SJCRH30 (cell line): ENCODE measurements around the gene SLC5A5. TPM values are rescaled to one million over a fixed set of nuclear protein-coding genes. Genes with fewer than 3 reads are reported as not detected.
"Not testable (repeated sequence)": the region's sequence is repeated elsewhere in the genome, so short reads cannot be mapped to it uniquely, and the experiment has no call there.

ENCODE experiments used
- DNase-seq, 2 experiments: peaks; one replicate each; pipeline ENCODE4 v3.0.0-alpha.2; 2015 to 2020
- H3K27ac ChIP-seq: fragments of 250-450 bp; sonication (Bioruptor Pico); 2 replicates; pipeline ENCODE4 v1.5.1; 2020; ENCODE audit warnings: mild to moderate bottlenecking, moderate library complexity
- H3K27me3 ChIP-seq: fragments of 250-450 bp; sonication (Bioruptor Pico); 2 replicates; pipeline ENCODE4 v1.5.1; 2020; ENCODE audit warnings: mild to moderate bottlenecking, moderate library complexity
- H3K36me3 ChIP-seq: fragments of 250-450 bp; sonication (Bioruptor Pico); 2 replicates; pipeline ENCODE4 v1.5.1; 2020; ENCODE audit warnings: mild to moderate bottlenecking, moderate library complexity
- H3K4me1 ChIP-seq: fragments of 250-450 bp; sonication (Bioruptor Pico); 2 replicates; pipeline ENCODE4 v1.5.1; 2020; ENCODE audit warnings: mild to moderate bottlenecking, moderate library complexity
- H3K4me3 ChIP-seq: fragments of 250-450 bp; sonication (Bioruptor Pico); 2 replicates; pipeline ENCODE4 v1.5.1; 2020; ENCODE audit warnings: mild to moderate bottlenecking, moderate library complexity
- H3K9me3 ChIP-seq: fragments of 250-450 bp; sonication (Bioruptor Pico); replicated peaks from 2 replicates; pipeline ENCODE4 v1.5.1; 2020; ENCODE audit warnings: mild to moderate bottlenecking, moderate library complexity
- total RNA-seq: library from RNA; depleted of rRNA; stranded (reverse); fragments of >200 nt; shearing (Covaris generic); gene quantifications from 2 replicates; pipeline ENCODE4 v1.2.3, GENCODE V29; 2014

SLC5A5 gene
- total RNA-seq, 1 experiment from 2014 or later: not detected

- Histone ChIP-seq H3K9me3 (peaks cover 14% of the 10 kb centered on the region), H3K4me3 (no peak overlapping the region), H3K27ac (no peak overlapping the region), H3K27me3 (no peaks in the 10 kb centered on the region), H3K4me1 (no peaks in the 10 kb centered on the region), H3K36me3 (no peaks in the 10 kb centered on the region)
- no peak for DNase-seq
These were observed 39.1 kb downstream of the SLC5A5 start for GRCh38 chr19:17910791-17911360.

- Histone ChIP-seq H3K9me3 (no peaks in the 10 kb centered on the region), H3K4me3 (no peak overlapping the region), H3K36me3 (no peaks in the 10 kb centered on the region), H3K4me1 (no peaks in the 10 kb centered on the region), H3K27ac (no peak overlapping the region), H3K27me3 (no peaks in the 10 kb centered on the region)
- no peak for DNase-seq
These were observed 44.3 kb downstream of the SLC5A5 start for GRCh38 chr19:17915940-17916593.

GRCh38 chr19:17918151-17918550 lies 46.4 kb downstream of the SLC5A5 start:
- DNase-seq, H3K4me1 ChIP-seq, H3K4me3 ChIP-seq, H3K27ac ChIP-seq, H3K36me3 ChIP-seq, H3K27me3 ChIP-seq, H3K9me3 ChIP-seq: not testable (repeated sequence)

GRCh38 chr19:17919122-17919521 lies 47.4 kb downstream of the SLC5A5 start:
- not testable (repeated sequence) for H3K4me1 ChIP-seq, H3K27me3 ChIP-seq, H3K4me3 ChIP-seq, H3K27ac ChIP-seq, H3K9me3 ChIP-seq, H3K36me3 ChIP-seq, DNase-seq

- no peak for DNase-seq
- Histone ChIP-seq H3K27me3 (no peaks in the 10 kb centered on the region), H3K9me3 (no peaks in the 10 kb centered on the region)
These were observed 48.8 kb downstream of the SLC5A5 start for GRCh38 chr19:17920527-17920926.

GRCh38 chr19:17922138-17922537 lies 50.4 kb downstream of the SLC5A5 start:
- Histone ChIP-seq H3K27me3 (0 out of 2 replicates have a peak, but pooled peaks cover under 1% of the 10 kb centered on the region), H3K4me3 (no peak overlapping the region), H3K9me3 (no peaks in the 10 kb centered on the region), H3K36me3 (no peaks in the 10 kb centered on the region), H3K4me1 (no peaks in the 10 kb centered on the region), H3K27ac (no peak overlapping the region)
- no peak for DNase-seq

More at GRCh38 chr19:17920527-17920926, 48.8 kb downstream of the SLC5A5 start:
- Histone ChIP-seq H3K36me3 (no peaks in the 10 kb centered on the region), H3K4me1 (no peaks in the 10 kb centered on the region), H3K27ac (no peak overlapping the region), H3K4me3 (no peak overlapping the region)

GRCh38 chr19:17926044-17926443 lies 54.3 kb downstream of the SLC5A5 start:
- Histone ChIP-seq H3K27me3 (0 out of 2 replicates have a peak, but pooled peaks cover 6% of the 10 kb centered on the region), H3K27ac (no peak overlapping the region)
- no peak for DNase-seq

GRCh38 chr19:17929056-17929455 lies 57.3 kb downstream of the SLC5A5 start:
- DNase-seq: no peak
- Histone ChIP-seq H3K36me3 (no peaks in the 10 kb centered on the region), H3K4me1 (no peaks in the 10 kb centered on the region), H3K27me3 (0 out of 2 replicates have a peak, but pooled peaks cover 6% of the 10 kb centered on the region), H3K9me3 (no peaks in the 10 kb centered on the region), H3K4me3 (no peak overlapping the region), H3K27ac (no peak overlapping the region)

More at GRCh38 chr19:17926044-17926443, 54.3 kb downstream of the SLC5A5 start:
- Histone ChIP-seq H3K9me3 (no peaks in the 10 kb centered on the region), H3K36me3 (no peaks in the 10 kb centered on the region), H3K4me3 (no peak overlapping the region), H3K4me1 (no peaks in the 10 kb centered on the region)

- no peaks in the 10 kb centered on the region for H3K9me3 ChIP-seq
- peak; percentile 37 to 48 for DNase-seq
- no peaks in the 10 kb centered on the region for H3K36me3 ChIP-seq
- no peak overlapping the region for H3K27ac ChIP-seq
- H3K4me3 ChIP-seq: peak overlapping the region; percentile 75; the same call in 1 of the 2 replicates
- H3K27me3 ChIP-seq: 0 out of 2 replicates have a peak, but pooled peaks cover 6% of the 10 kb centered on the region
- no peaks in the 10 kb centered on the region for H3K4me1 ChIP-seq
These were observed 59.9 kb downstream of the SLC5A5 start for GRCh38 chr19:17931532-17932191.

GRCh38 chr19:17932485-17933338 lies 61.0 kb downstream of the SLC5A5 start, which contains the start of gene CCDC124:
Gene CCDC124, plus strand, starts transcription at chr19:17933015. Its CDS starts 3,406 bp downstream, at chr19:17936421.
- DNase-seq: peak; percentile 93 to 97
- H3K9me3 ChIP-seq: no peaks in the 10 kb centered on the region
- no peaks in the 10 kb centered on the region for H3K27me3 ChIP-seq
- peak within 1 kb of the TSS; percentile 95 for H3K27ac ChIP-seq
- H3K4me1 ChIP-seq: no peaks in the 10 kb centered on the region
- peak within 1 kb of the TSS; percentile 75 for H3K4me3 ChIP-seq
- H3K36me3 ChIP-seq: no peaks in the 10 kb centered on the region

GRCh38 chr19:17933414-17934129 lies 61.8 kb downstream of the SLC5A5 start:
- DNase-seq: no peak
- no peaks in the 10 kb centered on the region for H3K27me3 ChIP-seq
- H3K4me3 ChIP-seq: peak overlapping the region; percentile 75
- no peaks in the 10 kb centered on the region for H3K9me3 ChIP-seq
- H3K36me3 ChIP-seq: no peaks in the 10 kb centered on the region
- H3K4me1 ChIP-seq: no peaks in the 10 kb centered on the region
- peak overlapping the region; percentile 95 for H3K27ac ChIP-seq

- Histone ChIP-seq H3K27me3 (no peaks in the 10 kb centered on the region), H3K27ac (no peak overlapping the region), H3K4me3 (no peak overlapping the region), H3K9me3 (no peaks in the 10 kb centered on the region), H3K4me1 (no peaks in the 10 kb centered on the region), H3K36me3 (peaks cover 9% of the 10 kb centered on the region)
- no peak for DNase-seq
These were observed 64.6 kb downstream of the SLC5A5 start for GRCh38 chr19:17936379-17936778.

GRCh38 chr19:17937371-17937900 lies 65.7 kb downstream of the SLC5A5 start:
- no peak for DNase-seq
- H3K9me3 ChIP-seq: no peaks in the 10 kb centered on the region
- H3K4me3 ChIP-seq: no peak overlapping the region
- H3K4me1 ChIP-seq: no peaks in the 10 kb centered on the region
- no peaks in the 10 kb centered on the region for H3K27me3 ChIP-seq
- H3K27ac ChIP-seq: no peak overlapping the region
- H3K36me3 ChIP-seq: peaks cover 9% of the 10 kb centered on the region
